T1000 (cell line): ENCODE data around the gene PTBP1.

ENCODE experiments used
- DNase-seq: peaks from one replicate; lab custom pipeline; 2025; ENCODE audit warnings: mixed read lengths; lab: John Stamatoyannopoulos, UW

PTBP1 gene

DNA sequence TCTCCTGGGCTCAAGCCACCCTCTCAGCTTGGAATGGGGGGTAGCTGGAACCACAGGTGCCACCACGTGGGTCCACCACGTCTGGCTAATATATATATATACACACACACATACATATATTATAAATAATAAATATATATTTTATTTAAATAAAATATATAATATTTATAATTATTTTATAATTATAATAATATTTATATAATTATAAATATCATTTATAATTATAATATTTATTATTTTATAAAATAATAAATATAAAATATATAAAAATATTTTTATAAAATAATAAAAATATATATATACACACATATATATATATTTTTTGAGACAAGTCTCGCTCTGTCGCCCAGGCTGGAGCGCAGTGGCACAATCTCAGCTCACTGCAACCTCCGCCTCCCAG, 57.3 kb downstream of the PTBP1 start:
- DNase-seq, result no peak

DNA sequence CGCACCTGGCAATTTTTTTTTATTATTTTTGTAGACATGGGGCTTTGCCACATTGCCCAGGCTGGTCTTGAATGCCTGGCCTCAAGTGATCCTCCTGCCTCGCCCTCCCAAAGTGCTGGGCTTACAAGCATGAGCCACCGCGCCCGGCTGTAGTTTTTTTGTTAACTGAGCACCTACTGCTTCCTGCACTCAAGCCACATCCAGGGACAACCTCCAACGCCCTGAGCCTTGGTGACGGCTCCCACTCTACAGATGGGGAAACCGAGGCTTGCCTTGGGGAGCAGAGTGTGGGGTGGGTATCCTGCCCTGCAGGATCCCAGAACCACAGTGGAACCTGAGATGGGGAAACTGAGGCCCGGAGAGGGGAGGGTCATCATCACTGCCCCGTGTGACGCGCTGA, 57.9 kb downstream of the PTBP1 start:
- no peak for DNase-seq

DNA sequence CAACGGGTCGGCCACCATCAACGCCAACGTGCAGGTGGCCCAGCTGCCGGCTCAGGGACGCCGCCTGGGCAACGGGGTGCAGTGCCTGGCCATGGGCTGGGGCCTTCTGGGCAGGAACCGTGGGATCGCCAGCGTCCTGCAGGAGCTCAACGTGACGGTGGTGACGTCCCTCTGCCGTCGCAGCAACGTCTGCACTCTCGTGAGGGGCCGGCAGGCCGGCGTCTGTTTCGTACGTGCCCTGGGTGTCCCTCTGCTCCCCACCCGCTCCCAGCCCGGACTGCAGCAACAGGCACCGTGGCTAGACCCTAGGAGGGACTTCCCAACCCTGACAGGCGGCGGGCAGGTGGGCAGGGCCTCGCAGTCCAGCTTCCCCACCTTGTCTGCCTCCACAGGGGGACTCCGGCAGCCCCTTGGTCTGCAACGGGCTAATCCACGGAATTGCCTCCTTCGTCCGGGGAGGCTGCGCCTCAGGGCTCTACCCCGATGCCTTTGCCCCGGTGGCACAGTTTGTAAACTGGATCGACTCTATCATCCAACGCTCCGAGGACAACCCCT, 58.4 kb downstream of the PTBP1 start:
- DNase-seq, result no peak

DNA sequence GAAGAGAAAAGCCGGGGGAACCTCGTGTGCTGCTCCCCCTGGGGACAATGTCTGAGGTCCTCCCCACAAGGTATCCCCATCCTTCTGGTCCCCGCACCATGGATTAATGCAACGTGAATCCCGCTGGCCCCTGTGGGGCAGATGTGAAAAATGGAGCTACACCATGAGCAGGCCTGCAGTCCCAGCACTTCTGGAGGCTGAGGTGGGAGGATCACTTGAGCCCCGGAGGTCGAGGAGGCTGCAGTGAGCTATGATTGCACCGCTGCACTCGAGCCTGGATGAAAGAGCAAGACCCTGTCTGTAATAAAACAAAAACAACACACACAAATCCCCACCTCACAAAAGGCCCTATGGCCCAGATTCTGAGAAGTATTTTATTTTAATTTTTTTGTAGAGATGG, 61.0 kb downstream of the PTBP1 start:
- no peak for DNase-seq

DNA sequence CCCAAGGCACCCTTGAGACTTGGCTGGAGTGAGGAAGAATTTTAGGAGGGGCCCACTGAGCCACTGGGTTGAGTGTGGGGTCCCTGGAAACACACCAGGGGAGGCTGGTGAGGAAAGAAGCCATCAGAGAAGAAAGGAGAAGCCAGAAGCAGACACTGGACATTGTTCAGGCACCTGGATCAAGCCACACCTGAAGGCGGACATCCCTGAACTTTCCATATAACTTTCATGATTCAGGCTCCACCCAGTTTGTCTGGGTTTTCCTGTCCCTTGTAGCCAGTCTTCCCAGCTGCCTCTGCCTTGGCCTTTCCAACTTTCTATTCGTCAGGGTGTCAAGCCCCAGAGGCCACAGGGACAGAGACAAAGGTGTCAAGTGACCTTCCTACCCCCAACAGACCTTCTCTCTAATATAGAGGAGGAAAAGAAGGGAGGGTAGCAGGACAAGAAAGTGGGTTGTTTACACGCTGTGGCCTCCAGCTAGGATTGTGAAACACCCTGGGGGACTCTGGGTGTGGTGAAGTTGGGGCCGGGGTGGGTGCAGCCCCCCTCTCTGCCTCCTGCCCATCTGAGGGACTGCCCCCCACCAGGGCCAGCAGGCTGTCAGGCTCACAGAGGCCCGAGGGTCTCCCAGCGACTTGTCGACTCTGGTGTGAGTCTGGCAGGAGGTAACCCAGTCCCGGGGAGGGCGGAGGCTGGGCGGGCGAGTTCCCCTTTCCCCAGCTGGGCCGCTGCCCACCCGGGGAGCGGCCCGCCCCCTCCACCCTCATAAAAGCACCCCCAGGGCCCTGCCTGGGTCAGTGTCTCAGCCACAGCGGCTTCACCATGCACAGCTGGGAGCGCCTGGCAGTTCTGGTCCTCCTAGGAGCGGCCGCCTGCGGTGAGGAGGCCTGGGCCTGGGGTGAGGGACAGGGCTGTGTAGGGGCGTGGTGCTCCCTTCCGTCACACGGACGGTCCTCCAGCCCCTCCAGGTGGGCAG, 61.9 kb downstream of the PTBP1 start, which contains the start of gene CFD:
CFD (plus strand) TSS at position 797 of the 976 bp plus-strand sequence; CDS start at position 823, 26 bp downstream.
- DNase-seq, result no peak

DNA sequence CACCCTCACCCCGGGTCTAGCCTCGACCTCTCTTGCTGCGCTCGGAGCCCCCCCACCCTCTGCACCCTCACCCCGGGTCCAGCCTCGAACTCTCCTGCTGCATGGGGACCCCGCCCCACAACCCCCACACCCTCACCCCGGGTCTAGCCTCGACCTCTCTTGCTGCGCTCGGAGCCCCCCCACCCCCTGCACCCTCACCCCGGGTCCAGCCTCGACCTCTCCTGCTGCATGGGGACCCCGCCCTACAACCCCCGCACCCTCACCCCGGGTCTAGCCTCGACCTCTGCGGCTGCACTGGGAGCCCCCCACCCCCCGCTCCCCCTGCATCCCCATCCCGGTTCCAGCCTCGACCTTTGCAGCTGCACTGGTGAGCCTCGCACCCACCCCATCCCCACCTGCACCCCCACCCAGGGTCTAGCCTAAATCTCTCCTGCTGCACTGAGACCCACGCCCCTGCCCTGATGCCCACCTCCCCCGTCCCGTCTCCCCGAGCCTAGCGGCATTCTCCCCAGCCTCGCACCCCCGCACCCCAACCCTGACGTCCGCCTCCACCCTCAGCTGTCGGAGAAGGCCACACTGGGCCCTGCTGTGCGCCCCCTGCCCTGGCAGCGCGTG, 64.0 kb downstream of the PTBP1 start:
- DNase-seq, result no peak
